HEK293T (cell line): Measurements from ENCODE around the gene HSD17B8.

ENCODE experiments used
- ARNT ChIP-seq: fragments of 450-650 bp; IDR thresholded peaks from 2 replicates; pipeline ENCODE4 v1.6.1; 2017; ENCODE audit warnings: mild to moderate bottlenecking
- BHLHE40 ChIP-seq: fragments of 450-650 bp; IDR thresholded peaks from 2 replicates; pipeline ENCODE4 v1.6.1; 2016; ENCODE audit warnings: mild to moderate bottlenecking, moderate library complexity, borderline replicate concordance
- ELF4 ChIP-seq: fragments of 450-650 bp; IDR thresholded peaks from 2 replicates; pipeline ENCODE4 v1.6.1; 2017; ENCODE audit warnings: antibody characterized with exemption
- FOXK2 ChIP-seq: fragments of 450-650 bp; IDR thresholded peaks from 2 replicates; pipeline ENCODE4 v1.6.1; 2016; ENCODE audit warnings: mild to moderate bottlenecking
- HDGF ChIP-seq: fragments of 450-650 bp; IDR thresholded peaks from 2 replicates; pipeline ENCODE4 v1.6.1; 2017; ENCODE audit warnings: antibody characterized with exemption, borderline replicate concordance
- LEF1 ChIP-seq: fragments of 450-650 bp; IDR thresholded peaks from 2 replicates; pipeline ENCODE4 v1.6.1; 2017; ENCODE audit warnings: mild to moderate bottlenecking, borderline replicate concordance
- NFRKB ChIP-seq: fragments of 450-650 bp; IDR thresholded peaks from 2 replicates; pipeline ENCODE4 v1.6.1; 2016; ENCODE audit warnings: mild to moderate bottlenecking, moderate library complexity
- PKNOX1 ChIP-seq: fragments of 450-650 bp; IDR thresholded peaks from 2 replicates; pipeline ENCODE4 v1.6.1; 2016
- SP1 ChIP-seq: fragments of 450-650 bp; IDR thresholded peaks from 2 replicates; pipeline ENCODE4 v1.6.1; 2017
- SUZ12 ChIP-seq: fragments of 450-650 bp; IDR thresholded peaks from 2 replicates; pipeline ENCODE4 v1.6.1; 2016; ENCODE audit warnings: mild to moderate bottlenecking
- TARDBP ChIP-seq: fragments of 450-650 bp; IDR thresholded peaks from 2 replicates; pipeline ENCODE4 v1.6.1; 2016

GRCh38 chr6:33166811-33167210 lies 37.6 kb upstream of the HSD17B8 start:
- TF ChIP-seq FOXK2 (no peak), PKNOX1 (no peak), NFRKB (no peak), LEF1 (no peak), ELF4 (no peak), SP1 (no peak), SUZ12 (no peak), BHLHE40 (no peak), TARDBP (no peak), HDGF (no peak), ARNT (no peak)
